Head of caudate nucleus (tissue), 42 donors: Measurements from ENCODE around the gene DIP2C.
"Not testable (repeated sequence)": the region's sequence is repeated elsewhere in the genome, so short reads cannot be mapped to it uniquely, and the experiment has no call there.

Experiments
- DNase-seq, 42 donors: peaks; one replicate each; pipeline versions ENCODE4 v3.0.0 to v3.0.0-alpha.2; 2020 to 2021; ENCODE audit warnings: mixed read lengths in 7 of 42
- intact Hi-C: fragments of 100-400 bp; cut with DNase I; formaldehyde crosslinking; loops from one replicate; pipeline ENCODE4 v1.15.0; 2022

DIP2C gene

DNA sequence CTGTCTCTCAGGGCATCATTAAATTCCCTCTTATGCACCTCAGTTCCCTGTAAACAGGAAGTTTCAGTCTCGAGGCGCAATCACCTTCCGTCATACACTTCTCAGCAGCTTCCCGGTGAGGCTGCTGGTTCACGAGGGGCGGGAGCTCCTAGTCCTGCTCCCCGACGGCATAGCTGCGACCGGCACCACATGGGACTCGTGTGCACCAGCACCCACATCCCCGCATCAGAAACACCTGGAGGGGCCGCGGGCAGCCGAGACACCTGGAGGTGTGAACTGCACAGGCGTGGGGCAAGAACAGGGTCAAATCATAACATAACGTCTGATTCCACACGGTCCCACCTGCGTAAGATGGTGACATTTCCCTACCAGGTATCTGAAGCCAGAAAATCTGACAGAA lies 52.7 kb downstream of the DIP2C start:
- peak in 3 of 42 donors; percentile 14 to 41 (median 14) for DNase-seq
- intact Hi-C loops: loop anchor here (5.0 kb wide), 1 partner anchor 51 kb away; the partner anchor contains the start of gene DIP2C

DNA sequence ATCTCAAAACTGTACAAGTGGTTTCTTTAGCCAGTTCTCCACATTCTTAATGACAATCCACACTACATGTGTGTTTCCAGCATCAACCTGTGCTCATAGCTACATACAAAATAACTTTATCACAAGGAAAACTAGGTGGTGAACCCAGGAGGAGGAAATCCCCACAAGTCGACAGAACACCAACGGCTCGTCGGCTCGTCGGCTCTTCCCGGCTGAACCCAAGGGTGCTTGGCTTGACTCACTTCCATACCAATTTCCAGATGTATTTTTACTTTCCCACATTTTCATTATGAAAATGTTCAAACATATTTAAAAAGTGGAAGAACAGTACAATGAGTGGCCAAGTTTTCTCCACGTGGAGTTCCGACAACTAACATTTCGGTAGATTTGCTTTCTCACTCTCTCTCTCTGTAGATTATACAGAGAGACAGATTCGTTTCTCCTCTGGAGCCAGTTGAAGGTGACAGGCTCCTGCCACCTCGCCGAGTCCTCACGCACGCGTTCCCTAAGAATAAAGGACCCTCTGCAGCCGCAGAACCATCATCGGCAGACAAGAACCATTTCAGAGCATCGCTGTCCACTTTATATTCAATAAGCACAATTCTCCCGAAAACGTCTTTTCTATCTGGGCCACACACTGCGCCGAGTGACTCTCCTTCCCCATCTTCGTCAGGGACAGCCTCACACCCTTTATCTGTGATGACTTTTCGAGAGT lies 53.3 kb downstream of the DIP2C start:
- peak in 6 of 42 donors; percentile 2 to 47 (median 14) for DNase-seq
- intact Hi-C loops: loop anchor here (5.0 kb wide), 1 partner anchor 51 kb away; the partner anchor contains the start of gene DIP2C

DNA sequence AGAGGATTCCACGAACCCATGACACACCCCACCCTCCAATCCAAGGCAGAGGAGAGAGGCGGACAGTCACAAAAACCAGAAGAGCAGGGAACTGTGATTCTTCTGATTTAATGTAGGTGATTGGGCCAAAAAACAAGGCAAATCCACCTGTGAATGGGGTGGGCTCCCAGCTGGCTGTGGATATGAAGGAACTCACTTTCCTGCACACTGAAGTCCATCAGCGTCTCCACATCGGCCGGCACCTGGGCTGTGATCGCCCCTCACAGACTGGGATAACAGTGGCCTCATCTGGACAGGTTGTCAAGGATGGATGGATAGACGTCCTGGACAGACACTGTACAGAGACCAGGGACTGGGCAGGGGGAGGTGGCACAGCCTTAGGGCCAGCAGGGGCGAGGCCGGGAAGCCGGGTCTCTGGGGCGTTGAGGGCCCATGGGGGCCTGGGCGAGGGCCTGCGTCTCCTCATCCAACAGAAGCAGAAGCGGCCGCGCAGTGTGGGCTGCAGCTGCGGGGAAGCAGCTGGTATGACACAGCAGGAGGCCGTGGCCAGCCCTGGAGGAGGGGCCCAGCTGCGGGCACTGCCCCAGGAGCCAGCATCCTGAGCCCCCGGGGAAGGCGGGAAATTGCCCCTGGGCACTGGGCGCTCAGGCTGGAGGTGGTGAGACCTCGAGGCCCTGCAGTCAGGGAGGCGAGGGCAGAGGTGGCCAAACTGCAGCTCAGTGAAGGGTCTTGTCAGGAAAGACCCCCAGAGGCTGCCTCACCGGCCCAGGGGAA lies 54.2 kb downstream of the DIP2C start:
- DNase-seq: peak in 40 of 42 donors; percentile 60 to 90 (median 78)
- intact Hi-C loops: loop anchor here (5.0 kb wide), 1 partner anchor 52 kb away; the partner anchor contains the start of gene DIP2C

DNA sequence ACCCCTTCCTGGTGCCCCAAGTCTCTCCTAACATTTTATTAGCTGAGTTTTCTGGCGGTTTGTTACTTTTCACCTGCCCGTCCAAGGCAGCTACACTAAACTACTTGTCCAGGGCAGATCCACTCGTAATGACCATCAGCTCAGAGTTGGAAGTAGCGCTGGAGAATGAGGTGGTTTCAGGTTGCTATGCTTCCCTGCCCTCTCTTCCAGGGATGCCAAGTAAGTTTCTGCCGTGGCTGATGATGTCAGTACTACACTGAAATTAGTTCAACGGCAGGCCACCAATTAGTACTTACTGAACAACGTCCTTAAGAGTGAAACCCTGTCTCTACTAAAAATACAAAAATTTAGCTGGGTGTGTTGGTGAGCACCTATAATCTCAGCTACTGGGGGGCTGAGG lies 55.2 kb downstream of the DIP2C start:
- intact Hi-C loops: no loop called here
- DNase-seq: peak in 3 of 42 donors; percentile 9 to 31 (median 15)

DNA sequence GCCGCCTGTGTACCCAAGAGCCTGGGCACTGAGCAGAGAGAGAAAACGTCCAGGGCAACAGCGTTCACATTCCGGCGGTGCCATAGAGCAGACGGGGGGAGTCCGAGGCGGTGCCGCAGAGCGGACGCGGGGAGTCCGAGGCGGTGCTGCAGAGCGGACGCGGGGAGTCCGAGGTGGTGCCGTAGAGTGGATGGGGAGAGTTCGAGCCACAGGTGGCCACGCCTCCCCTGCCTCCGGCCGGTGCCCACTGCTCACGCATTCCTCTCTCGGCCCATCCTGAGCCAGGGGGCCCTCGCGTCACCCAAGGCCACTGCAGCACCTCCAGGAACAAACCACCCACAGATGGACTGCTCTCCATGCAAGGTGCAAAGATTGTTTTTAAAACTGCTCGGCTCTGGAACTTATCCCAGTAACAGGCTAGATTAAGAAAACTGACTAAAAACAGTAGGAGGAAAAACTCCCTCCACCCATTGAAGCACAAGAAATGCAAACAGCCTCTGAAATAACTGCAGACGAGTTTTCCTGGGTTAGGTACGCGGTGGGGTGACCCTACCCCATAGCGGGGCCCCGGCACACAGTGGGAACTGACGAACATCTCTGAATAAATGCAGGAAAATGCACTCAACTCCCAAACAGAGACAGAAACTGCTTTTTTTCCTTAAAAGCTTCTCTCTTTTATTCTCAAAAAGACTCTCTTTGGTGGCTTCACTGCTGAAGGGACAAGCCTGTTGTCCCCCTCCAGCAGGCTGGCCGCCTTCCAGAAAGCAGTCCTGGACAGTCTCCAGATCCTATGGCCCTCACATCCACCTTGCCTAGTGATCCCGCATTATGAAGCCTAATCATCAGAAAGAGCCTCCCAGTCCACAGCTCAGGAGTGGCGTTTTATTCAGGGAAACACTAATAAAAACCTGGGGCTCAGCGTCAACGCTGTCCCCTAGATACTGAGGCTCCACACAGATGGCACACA lies 55.9 kb downstream of the DIP2C start:
- intact Hi-C loops: no loop called here
- DNase-seq: peak in 16 of 42 donors; percentile 8 to 82 (median 56)

- DNase-seq: peak in 7 of 42 donors; percentile 6 to 34 (median 9)
- intact Hi-C loops: not testable (repeated sequence)
Measured at GRCh38 chr10:632807-633177, 56.7 kb downstream of the DIP2C start.

DNA sequence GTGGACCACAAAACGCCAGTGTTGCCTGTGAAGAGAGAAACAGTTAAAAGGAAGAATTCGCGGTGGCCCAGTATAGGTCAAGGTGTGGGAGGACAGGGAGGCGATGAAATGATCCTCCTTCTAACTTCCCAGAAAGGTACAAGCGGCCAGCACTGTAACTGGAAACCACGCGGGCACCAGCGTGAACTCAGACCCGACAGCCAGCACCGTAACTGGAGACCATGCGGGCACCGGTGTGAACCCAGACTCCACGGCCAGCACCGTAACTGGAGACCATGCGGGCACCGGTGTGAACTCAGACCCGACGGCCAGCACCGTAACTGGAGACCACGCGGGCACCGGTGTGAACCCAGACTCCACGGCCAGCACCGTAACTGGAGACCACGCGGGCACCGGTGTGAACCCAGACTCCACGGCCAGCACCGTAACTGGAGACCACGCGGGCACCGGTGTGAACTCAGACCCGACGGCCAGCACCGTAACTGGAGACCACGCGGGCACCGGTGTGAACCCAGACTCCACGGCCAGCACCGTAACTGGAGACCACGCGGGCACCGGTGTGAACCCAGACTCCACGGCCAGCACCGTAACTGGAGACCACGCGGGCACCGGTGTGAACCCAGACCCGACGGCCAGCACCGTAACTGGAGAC lies 57.2 kb downstream of the DIP2C start:
- peak in 8 of 42 donors; percentile 1 to 16 (median 13) for DNase-seq

GRCh38 chr10:631266-631665 lies 58.2 kb downstream of the DIP2C start:
- intact Hi-C loops: no loop called here

More for the DNA sequence above, 57.2 kb downstream of the DIP2C start:
- intact Hi-C loops: not testable (repeated sequence)

GRCh38 chr10:630581-631073 lies 58.8 kb downstream of the DIP2C start:
- intact Hi-C loops: no loop called here
- peak in 15 of 42 donors; percentile 30 to 83 (median 46) for DNase-seq

More at GRCh38 chr10:631266-631665, 58.2 kb downstream of the DIP2C start:
- DNase-seq: peak in 12 of 42 donors; percentile 4 to 43 (median 16)

DNA sequence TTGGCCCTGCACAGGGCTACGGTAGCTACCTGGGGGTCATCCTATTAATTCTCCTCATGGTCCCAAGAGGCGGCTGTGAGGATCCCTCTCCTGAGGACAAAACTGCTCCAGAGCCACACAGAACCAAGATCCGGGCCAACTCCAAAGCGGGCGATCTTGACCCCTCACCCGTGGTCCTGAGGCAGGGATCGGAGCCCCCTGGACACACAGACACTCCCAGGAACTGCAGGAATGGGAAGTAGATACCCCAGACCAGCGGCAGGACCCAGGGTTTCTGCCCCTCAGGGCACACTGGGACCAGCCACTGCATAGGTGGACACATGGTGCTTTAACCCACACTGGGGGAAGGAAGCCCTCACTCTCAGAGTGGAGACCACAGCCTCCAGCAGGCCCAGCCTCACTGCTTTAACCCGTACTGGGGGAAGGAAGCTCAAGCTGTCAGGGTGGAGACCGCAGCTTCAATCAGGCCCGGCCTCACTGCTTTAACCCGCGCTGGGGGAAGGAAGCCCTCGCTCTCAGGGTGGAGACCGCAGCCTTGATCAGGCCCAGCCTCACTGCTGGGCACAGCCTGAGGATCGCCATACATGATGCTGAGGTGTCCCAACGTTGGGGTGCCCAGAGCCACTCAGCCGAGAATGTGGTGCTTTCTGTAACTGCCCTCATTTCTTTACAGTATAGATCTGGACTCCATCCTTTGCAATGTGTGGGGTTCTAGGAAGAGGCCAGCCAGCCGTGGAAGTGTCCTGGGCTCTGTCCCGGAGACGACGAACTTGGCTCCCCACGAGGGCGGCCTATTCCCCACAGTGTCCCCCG lies 60.1 kb downstream of the DIP2C start:
- DNase-seq: peak in 6 of 42 donors; percentile 8 to 48 (median 12)
- intact Hi-C loops: no loop called here

DNA sequence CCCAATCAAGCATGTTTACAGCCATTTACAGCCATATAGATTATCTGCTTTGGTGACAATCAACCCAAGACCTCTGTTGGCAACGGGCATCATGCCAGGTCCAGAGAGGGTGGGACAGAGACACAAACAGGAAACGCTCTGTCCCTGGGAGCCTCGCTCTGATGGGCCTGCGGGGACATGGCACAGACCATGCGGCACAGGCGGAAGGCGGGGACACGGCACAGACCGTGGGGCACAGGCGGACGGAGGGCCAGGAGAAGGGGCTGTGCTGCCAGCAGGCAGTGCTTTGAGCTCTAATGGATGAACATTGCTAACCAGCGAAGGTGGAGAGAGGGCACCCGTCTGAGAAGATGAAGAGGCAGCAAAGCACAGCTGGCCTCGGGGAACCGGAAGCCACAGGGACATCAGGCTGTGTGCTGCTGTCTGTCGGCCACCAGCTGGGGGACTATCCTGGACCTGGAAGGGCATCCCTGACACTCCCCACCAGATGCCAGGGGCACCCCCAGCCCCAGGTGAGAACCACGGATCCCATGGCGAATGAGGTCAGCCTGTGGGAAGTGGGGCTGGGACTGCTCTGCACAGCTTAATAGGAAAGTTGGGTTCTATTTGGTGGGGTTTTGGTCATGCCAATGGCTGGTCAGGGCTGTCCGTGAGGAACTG lies 61.0 kb downstream of the DIP2C start:
- intact Hi-C loops: no loop called here
- DNase-seq: peak; percentile 74 to 95 (median 89)

DNA sequence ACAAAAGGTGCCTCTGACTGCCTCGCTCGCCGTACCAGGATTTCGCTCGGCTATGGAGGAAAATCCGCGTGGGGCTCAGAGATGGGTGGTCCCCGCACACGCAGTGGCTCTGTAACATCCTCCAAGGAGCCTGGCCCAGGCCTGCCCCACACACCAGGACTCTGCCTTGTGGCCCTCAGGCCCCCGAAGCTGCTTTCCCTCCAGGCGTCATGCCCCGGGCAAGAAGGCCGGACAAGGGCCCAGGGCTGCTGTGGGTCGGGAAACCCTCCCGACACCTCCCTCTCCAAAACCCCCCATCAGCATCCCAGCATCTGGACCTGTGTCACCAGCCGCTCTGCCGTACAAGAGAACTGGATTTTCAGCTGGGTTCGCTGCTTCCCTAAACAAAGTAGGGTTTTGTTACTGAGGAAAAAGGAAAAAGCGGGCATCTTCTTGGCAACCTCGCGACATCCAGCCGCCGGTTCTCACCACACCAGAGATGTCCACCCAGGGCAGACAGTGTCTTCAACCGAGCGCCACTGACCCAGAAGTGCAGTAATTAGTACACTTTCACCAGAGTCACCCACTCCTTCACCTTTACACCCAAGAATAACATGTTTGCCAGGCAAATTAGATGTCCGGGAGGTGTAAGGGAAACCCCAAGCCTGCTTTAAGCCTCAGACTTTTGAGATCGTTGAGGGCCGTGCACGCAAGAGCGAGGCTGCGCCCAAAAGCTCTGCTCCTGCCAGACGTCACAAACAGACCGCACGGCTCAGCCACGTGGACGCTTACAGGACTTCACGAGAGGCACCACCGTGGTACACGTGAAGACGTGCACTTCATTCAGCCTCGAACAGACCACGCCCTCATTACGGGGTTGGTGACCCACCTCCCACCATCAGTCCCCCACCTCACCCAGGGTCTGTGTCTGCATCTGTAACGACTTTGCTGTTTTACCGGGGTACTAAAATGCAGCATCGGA lies 62.2 kb downstream of the DIP2C start:
- DNase-seq: peak in 25 of 42 donors; percentile 10 to 75 (median 57)

GRCh38 chr10:625751-626711 lies 63.4 kb downstream of the DIP2C start:
- intact Hi-C loops: no loop called here
- DNase-seq: peak in 11 of 42 donors; percentile 7 to 71 (median 33)

More for the DNA sequence above, 62.2 kb downstream of the DIP2C start:
- intact Hi-C loops: no loop called here

DNA sequence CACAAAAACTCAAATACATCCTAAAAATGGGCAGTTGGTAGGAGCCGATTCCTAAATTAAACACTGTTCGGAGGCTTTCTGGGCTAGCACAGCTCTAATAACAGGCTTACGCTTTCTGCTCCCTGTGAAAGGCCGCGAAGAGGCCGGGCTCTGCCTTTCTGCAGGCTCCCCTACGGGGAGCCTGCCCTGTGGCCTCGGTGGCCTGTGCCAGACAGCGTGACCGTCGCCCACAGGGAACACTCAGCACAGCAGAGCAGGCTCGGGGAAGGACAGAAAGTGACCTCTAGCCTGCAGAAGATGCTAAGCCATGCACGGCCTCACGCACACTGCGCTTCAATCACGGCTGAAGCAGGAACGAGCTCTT lies 64.2 kb downstream of the DIP2C start:
- intact Hi-C loops: no loop called here
- DNase-seq: peak in 38 of 42 donors; percentile 58 to 90 (median 76)
